ENCODE data around the gene DSCAML1.

Gene DSCAML1

GRCh38 chr11:117387992-117388755 is 408.8 kb downstream of the DSCAML1 start:
- TF ChIP-seq, protein P1, sequence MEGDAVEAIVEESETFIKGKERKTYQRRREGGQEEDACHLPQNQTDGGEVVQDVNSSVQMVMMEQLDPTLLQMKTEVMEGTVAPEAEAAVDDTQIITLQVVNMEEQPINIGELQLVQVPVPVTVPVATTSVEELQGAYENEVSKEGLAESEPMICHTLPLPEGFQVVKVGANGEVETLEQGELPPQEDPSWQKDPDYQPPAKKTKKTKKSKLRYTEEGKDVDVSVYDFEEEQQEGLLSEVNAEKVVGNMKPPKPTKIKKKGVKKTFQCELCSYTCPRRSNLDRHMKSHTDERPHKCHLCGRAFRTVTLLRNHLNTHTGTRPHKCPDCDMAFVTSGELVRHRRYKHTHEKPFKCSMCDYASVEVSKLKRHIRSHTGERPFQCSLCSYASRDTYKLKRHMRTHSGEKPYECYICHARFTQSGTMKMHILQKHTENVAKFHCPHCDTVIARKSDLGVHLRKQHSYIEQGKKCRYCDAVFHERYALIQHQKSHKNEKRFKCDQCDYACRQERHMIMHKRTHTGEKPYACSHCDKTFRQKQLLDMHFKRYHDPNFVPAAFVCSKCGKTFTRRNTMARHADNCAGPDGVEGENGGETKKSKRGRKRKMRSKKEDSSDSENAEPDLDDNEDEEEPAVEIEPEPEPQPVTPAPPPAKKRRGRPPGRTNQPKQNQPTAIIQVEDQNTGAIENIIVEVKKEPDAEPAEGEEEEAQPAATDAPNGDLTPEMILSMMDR (IDR thresholded peaks at IDR 0.05; ENCODE audit: insufficient read depth, low read depth, low read length, missing control alignments), result no peak
- DNase-seq (ENCODE audit: low read depth), result no peak

GRCh38 chr11:117385906-117386305 is 411.1 kb downstream of the DSCAML1 start:
- TF ChIP-seq, protein P1 (IDR thresholded peaks at IDR 0.05; ENCODE audit: insufficient read depth, low read depth, low read length, missing control alignments), result no peak
- H3K4me3 ChIP-seq (ENCODE audit: low read depth, low read length), result no peak overlapping the region
- no peak for DNase-seq (ENCODE audit: low read depth)

More at GRCh38 chr11:117387992-117388755, 408.8 kb downstream of the DSCAML1 start:
- no peak overlapping the region for H3K4me3 ChIP-seq (ENCODE audit: low read depth, low read length)

DNA sequence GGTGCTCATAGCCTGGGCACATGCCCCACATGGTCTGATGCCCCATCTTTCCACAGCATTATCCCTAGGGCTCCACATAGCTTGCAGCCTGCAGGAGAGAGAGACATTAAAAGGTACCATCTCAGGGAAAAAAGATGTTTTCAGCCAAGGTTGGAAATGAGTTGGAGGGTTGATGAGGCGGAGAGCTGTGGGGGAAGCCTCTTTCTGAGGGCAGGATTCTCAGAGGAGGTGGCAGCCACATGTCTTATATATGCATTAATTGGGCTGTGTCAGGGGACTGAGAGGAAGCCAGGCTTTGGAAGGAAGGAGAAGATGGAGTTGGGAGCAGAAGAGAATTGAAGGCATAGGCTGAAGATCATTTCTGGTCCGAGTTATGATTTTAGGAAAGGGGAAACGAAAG is 411.5 kb downstream of the DSCAML1 start:
- TF ChIP-seq, protein P1 (IDR thresholded peaks at IDR 0.05; ENCODE audit: insufficient read depth, low read depth, low read length, missing control alignments), result no peak
- H3K4me3 ChIP-seq (ENCODE audit: low read depth, low read length), result no peak overlapping the region
- DNase-seq (ENCODE audit: low read depth), result no peak

DNA sequence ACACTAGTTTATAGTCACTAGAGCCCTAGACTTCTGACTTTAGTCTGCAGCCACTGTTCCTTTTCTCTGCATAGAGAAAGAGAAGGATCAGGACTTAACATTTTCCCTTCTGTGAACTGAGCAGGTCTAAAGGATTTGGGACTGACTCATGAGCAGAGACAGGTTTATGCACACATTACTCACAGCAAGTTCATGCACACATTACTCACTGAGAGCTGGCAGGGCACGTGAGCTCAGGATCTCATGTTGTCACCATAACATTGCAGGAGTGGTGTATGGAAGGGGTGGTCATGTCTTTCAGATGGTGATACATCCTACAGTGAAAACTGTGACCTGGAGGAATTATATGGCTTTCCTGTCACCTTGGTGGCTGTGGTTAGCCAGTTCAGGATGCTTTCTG is 413.0 kb downstream of the DSCAML1 start:
- no peak for DNase-seq (ENCODE audit: low read depth)
- TF ChIP-seq, protein P1 (IDR thresholded peaks at IDR 0.05; ENCODE audit: insufficient read depth, low read depth, low read length, missing control alignments), result no peak
- H3K4me3 ChIP-seq (ENCODE audit: low read depth, low read length), result no peak overlapping the region

DNA sequence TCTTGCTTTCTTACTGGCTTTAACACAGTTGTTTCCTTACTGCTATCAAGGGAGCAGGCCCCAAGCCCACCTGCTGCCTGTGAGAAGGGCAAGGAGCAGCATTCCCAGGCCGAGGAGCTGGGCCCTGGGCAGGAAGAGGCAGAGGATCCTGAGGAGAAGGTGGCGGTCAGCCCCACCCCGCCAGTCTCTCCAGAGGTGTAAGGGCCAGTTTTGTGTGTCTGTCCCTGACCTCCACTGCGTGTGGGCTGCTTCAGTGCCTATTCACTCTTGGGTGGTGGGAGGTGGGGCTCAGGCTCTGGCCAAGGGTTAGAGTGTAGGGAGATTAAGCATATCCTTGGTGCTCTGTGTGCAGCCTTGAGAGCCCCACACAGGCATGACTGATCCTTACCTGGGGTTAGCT is 414.3 kb downstream of the DSCAML1 start:
- no peak overlapping the region for H3K4me3 ChIP-seq (ENCODE audit: low read depth, low read length)
- DNase-seq (ENCODE audit: low read depth), result no peak
- TF ChIP-seq, protein P1 (IDR thresholded peaks at IDR 0.05; ENCODE audit: insufficient read depth, low read depth, low read length, missing control alignments), result no peak

DNA sequence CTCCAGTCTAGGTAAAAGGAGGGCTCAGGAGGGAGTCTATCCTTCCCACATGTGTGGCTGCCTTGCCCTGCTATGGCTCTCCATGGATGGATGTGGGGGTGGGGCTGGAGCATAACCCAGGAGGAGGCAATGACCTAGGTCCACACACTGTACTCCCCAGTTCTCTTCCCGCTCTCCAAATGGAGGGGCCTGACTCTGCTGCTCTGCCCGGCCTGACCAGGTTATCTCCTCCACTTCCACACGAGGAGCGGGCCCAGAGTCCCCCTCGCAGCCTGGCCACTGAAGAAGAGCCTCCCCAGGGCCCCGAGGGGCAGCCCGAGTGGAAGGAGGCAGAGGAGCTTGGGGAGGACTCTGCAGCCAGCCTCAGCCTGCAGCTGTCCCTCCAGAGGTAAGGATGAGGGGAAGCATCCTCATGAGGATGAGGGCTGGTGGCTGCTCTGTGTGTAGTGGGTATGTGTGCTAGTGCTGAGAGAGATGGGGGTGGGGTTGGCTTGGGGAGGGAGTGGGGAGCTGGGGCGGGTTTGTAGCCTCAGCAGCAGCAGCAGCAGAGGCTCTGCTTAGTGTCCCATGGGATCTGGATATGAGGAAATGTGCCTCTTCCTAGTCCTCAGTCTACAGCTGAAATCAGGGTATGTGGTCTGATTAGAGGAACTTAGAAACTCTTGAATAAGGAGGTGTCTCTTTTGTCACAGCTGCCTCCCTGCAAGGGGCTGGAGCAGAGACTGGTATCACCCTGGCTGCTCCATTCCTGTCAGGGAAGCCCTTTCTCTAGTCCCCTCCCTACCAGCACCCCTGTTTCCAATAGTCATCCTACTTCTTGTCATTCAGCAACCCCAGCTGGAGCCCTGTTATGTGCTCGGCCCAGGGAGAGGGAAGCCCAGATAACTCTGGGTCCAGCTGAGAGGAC is 415.3 kb downstream of the DSCAML1 start:
- TF ChIP-seq, protein P1 (IDR thresholded peaks at IDR 0.05; ENCODE audit: insufficient read depth, low read depth, low read length, missing control alignments), result no peak
- H3K4me3 ChIP-seq (ENCODE audit: low read depth, low read length), result no peak overlapping the region
- no peak for DNase-seq (ENCODE audit: low read depth)

Data from GM12865 (cell line).